ENCODE measurements around the gene IL10RB.

DNA sequence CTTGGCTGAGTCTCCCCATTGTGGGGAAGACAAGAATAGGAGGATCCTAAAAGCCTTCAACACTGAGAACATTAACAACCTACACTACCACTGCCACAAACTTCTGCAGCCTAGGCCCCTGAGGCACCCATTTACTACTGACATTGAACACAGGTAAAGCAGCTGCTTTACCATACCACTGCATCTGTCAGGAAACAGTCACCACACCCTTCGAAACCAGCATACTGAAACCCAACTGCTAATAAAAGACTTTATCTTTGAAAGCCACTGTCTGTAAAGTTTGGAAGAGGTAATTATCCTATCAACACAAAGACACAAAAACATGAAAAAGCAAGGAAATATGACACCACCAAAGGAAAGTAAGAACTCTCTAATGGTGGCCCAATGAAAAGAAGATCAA is 66.0 kb downstream of the IL10RB start:
- TF ChIP-seq, protein P1, sequence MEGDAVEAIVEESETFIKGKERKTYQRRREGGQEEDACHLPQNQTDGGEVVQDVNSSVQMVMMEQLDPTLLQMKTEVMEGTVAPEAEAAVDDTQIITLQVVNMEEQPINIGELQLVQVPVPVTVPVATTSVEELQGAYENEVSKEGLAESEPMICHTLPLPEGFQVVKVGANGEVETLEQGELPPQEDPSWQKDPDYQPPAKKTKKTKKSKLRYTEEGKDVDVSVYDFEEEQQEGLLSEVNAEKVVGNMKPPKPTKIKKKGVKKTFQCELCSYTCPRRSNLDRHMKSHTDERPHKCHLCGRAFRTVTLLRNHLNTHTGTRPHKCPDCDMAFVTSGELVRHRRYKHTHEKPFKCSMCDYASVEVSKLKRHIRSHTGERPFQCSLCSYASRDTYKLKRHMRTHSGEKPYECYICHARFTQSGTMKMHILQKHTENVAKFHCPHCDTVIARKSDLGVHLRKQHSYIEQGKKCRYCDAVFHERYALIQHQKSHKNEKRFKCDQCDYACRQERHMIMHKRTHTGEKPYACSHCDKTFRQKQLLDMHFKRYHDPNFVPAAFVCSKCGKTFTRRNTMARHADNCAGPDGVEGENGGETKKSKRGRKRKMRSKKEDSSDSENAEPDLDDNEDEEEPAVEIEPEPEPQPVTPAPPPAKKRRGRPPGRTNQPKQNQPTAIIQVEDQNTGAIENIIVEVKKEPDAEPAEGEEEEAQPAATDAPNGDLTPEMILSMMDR (IDR thresholded peaks at IDR 0.05), result no peak
- no peak for TF ChIP-seq POLR2A (IDR thresholded peaks at IDR 0.05)

All from transverse colon (tissue), 3 donors.